HepG2 (cell line): Measurements from ENCODE around the gene CAMK1D. TPM values are rescaled to one million over a fixed set of nuclear protein-coding genes. Genes with fewer than 3 reads are reported as not detected.

Source experiments
- ATAC-seq: fragments of 200-7000 bp; cut with Tn5 transposase; 3 replicates; pipeline ENCODE4 v1.9.1; 2020; ENCODE audit warnings: mild to moderate bottlenecking, moderate library complexity
- BruUV-seq: library from RNA; stranded (reverse); fragments of 400-500 nt; replicated peaks from 2 replicates; lab custom pipeline; 2021; lab: Mats Ljungman, UMichigan
- CTCF ChIA-PET: fragments of 300-600 bp; formaldehyde crosslinking; extraction: SDS; loops from one replicate; lab custom pipeline; 2021; ENCODE audit warnings: low total read pairs, inconsistent platforms, low intra/inter-chr PET ratio; lab: Yijun Ruan, JAX
- POLR2A ChIA-PET: fragments of 350-600 bp; sonication (Branson Sonifier 250); formaldehyde crosslinking; loops from one replicate; lab custom pipeline; 2020; ENCODE audit warnings: antibody characterized with exemption, inconsistent platforms; lab: Yijun Ruan, JAX
- DNase-seq: peaks from one replicate; pipeline ENCODE4 v3.0.0-alpha.2; 2015; ENCODE audit warnings: low spot score
- FAIRE-seq: peaks from 3 replicates; lab custom pipeline; 2011; peaks lifted over from hg19 to GRCh38; lab: Jason Lieb, UNC
- H2AFZ ChIP-seq: one replicate; pipeline ENCODE4 v1.6.1; 2011; ENCODE audit warnings: low read length, inconsistent platforms
- H3K27ac ChIP-seq: fragments of 300-600 bp; 3 replicates; pipeline ENCODE4 v1.8.0; 2011; ENCODE audit warnings: mixed run types, mild to moderate bottlenecking, mixed read lengths, low read length, inconsistent platforms; ENCODE audit not compliant: insufficient read depth; ENCODE audit errors: extremely low read length
- H3K27me3 ChIP-seq, 2 experiments: fragments of 200-600 bp in 1 of 2; 2 replicates in 1 of 2; 3 replicates in 1 of 2; pipeline versions ENCODE4 v1.6.0 to v1.8.0; 2011; ENCODE audit warnings: low read length in 2 of 2, mild to moderate bottlenecking in 2 of 2, moderate library complexity in 2 of 2, inconsistent platforms in 1 of 2; ENCODE audit not compliant: insufficient read depth in 2 of 2, control insufficient read depth in 1 of 2
- H3K36me3 ChIP-seq, 2 experiments: fragments of 200-600 bp in 1 of 2; replicated peaks in 1 of 2; 2 replicates in 1 of 2; 3 replicates in 1 of 2; pipeline versions ENCODE4 v1.5.1 to v1.8.0; 2011; ENCODE audit warnings: low read length in 2 of 2, inconsistent platforms in 1 of 2; ENCODE audit not compliant: insufficient read depth in 2 of 2, control insufficient read depth in 1 of 2
- H3K4me1 ChIP-seq: 2 replicates; pipeline ENCODE4 v1.5.1; 2012; ENCODE audit warnings: low read length, inconsistent platforms; ENCODE audit not compliant: insufficient read depth
- H3K4me2 ChIP-seq: 2 replicates; pipeline ENCODE4 v1.6.0; 2011; ENCODE audit warnings: low read depth, low read length, inconsistent platforms
- H3K4me3 ChIP-seq, 3 experiments: fragments of 200-600 bp in 1 of 3; sonication (generic), shearing (Covaris generic) in 1 of 3; replicated peaks in 1 of 3; 2 replicates each; pipeline ENCODE4 v1.5.1; 2011 to 2016; ENCODE audit warnings: low read length in 3 of 3, inconsistent platforms in 2 of 3, low read depth in 2 of 3, mild to moderate bottlenecking in 2 of 3, control low read depth in 1 of 3, mixed read lengths in 1 of 3; ENCODE audit not compliant: insufficient read depth in 1 of 3
- H3K79me2 ChIP-seq: one replicate; pipeline ENCODE4 v1.6.1; 2011; ENCODE audit warnings: low read length, inconsistent platforms; ENCODE audit not compliant: insufficient read depth
- H3K9ac ChIP-seq: 2 replicates; pipeline ENCODE4 v1.6.0; 2011; ENCODE audit warnings: mild to moderate bottlenecking, low read depth, low read length, inconsistent platforms; ENCODE audit not compliant: insufficient read depth
- H3K9me3 ChIP-seq: 2 replicates; pipeline ENCODE4 v1.5.1; 2012; ENCODE audit warnings: mild to moderate bottlenecking, low read length
- H4K20me1 ChIP-seq: 2 replicates; pipeline ENCODE4 v1.6.0; 2011; ENCODE audit warnings: inconsistent platforms, mild to moderate bottlenecking, low read length, moderate library complexity; ENCODE audit not compliant: insufficient read depth
- HNF4A ChIP-seq: sonication (generic); formaldehyde crosslinking; IDR thresholded peaks from 2 replicates; pipeline ENCODE4 v1.4.0; 2020; ENCODE audit warnings: missing genetic modification reagents
- IRX3 ChIP-seq: sonication (generic); formaldehyde crosslinking; IDR thresholded peaks from 2 replicates; pipeline ENCODE4 v1.8.1; 2023; ENCODE audit warnings: mild to moderate bottlenecking, low read depth, missing genetic modification reagents, borderline replicate concordance
- MIER2 ChIP-seq: IDR thresholded peaks from 2 replicates; pipeline ENCODE4 v1.6.1; 2016; ENCODE audit warnings: missing biosample characterization, missing genetic modification reagents
- NCOA1 ChIP-seq: sonication (generic); formaldehyde crosslinking; IDR thresholded peaks from 2 replicates; pipeline ENCODE4 v1.9.0; 2021; ENCODE audit warnings: missing genetic modification reagents
- RBM39 ChIP-seq: fragments of 200-400 bp; formaldehyde crosslinking; IDR thresholded peaks from one replicate; pipeline ENCODE4 v1.6.1; 2018; ENCODE audit warnings: antibody characterized with exemption, mild to moderate bottlenecking, low read depth, low read length; ENCODE audit not compliant: poor library complexity, severe bottlenecking
- RCOR2 ChIP-seq: IDR thresholded peaks from 2 replicates; pipeline ENCODE4 v1.6.1; 2016; ENCODE audit warnings: missing biosample characterization, missing genetic modification reagents
- SALL2 ChIP-seq: sonication (generic); formaldehyde crosslinking; IDR thresholded peaks from 2 replicates; pipeline ENCODE4 v1.8.1; 2023; ENCODE audit warnings: mild to moderate bottlenecking, missing genetic modification reagents, inconsistent platforms
- SMAD1 ChIP-seq: sonication (generic); formaldehyde crosslinking; IDR thresholded peaks from 2 replicates; pipeline ENCODE4 v1.4.0; 2020; ENCODE audit warnings: missing genetic modification reagents, low read depth, mild to moderate bottlenecking, borderline replicate concordance
- SRSF1 ChIP-seq: fragments of 200-400 bp; formaldehyde crosslinking; optimal IDR thresholded peaks from 2 replicates; pipeline ENCODE3; 2017; ENCODE audit warnings: mild to moderate bottlenecking, low read depth, low read length, moderate library complexity
- TBP ChIP-seq: sonication (generic); formaldehyde crosslinking; IDR thresholded peaks from 2 replicates; pipeline ENCODE4 v1.5.0; 2020; ENCODE audit warnings: missing genetic modification reagents
- ZKSCAN1 ChIP-seq: fragments of 150-350 bp; IDR thresholded peaks from 2 replicates; pipeline ENCODE4 v1.6.1; 2014; ENCODE audit warnings: low read length
- ZKSCAN5 ChIP-seq: sonication (generic); formaldehyde crosslinking; IDR thresholded peaks from 2 replicates; pipeline ENCODE4 v1.5.1; 2020; ENCODE audit warnings: mild to moderate bottlenecking, missing genetic modification reagents
- ZNF34 ChIP-seq: sonication (generic); formaldehyde crosslinking; IDR thresholded peaks from 2 replicates; pipeline ENCODE4 v1.4.0; 2020; ENCODE audit warnings: mild to moderate bottlenecking, missing genetic modification reagents, borderline replicate concordance
- ZNF570 ChIP-seq: sonication (generic); formaldehyde crosslinking; IDR thresholded peaks from 2 replicates; pipeline ENCODE4 v1.4.0; 2020; ENCODE audit warnings: mild to moderate bottlenecking, missing genetic modification reagents, borderline replicate concordance
- ZNF816 ChIP-seq: sonication (generic); formaldehyde crosslinking; IDR thresholded peaks from 2 replicates; pipeline ENCODE4 v1.8.0; 2022; ENCODE audit warnings: missing genetic modification reagents, mild to moderate bottlenecking, borderline replicate concordance
- ZSCAN31 ChIP-seq: sonication (generic); formaldehyde crosslinking; IDR thresholded peaks from 2 replicates; pipeline ENCODE4 v1.5.0; 2020; ENCODE audit warnings: low read depth, mild to moderate bottlenecking, missing genetic modification reagents
- WGBS: methylation state at CpG from one replicate; pipeline ENCODE4 v1.1.6; 2017; ENCODE audit warnings: low lambda C conversion rate; 5-methylcytosine and 5-hydroxymethylcytosine counted together
- in situ Hi-C: cut with HindIII; loops from 2 replicates; pipeline ENCODE4 v1.10.0; 2017; ENCODE audit warnings: low pct_unique_long_range_greater_than_20kb; ENCODE audit not compliant: extremely low pct_ligation_motif_present
- intact Hi-C: fragments of 100-400 bp; cut with micrococcal nuclease; formaldehyde crosslinking; loops from one replicate; pipeline ENCODE4 v1.10.0; 2022; ENCODE audit not compliant: unreplicated experiment
- polyA plus RNA-seq, 8 experiments: library from polyadenylated mRNA; depleted of rRNA in 3 of 8; stranded (reverse) in 7 of 8; unstranded in 1 of 8; fragments of >200 nt; fragmentation: Illumina TruSeq in 4 of 8; extraction: Trizol in 4 of 8; gene quantifications; 2 replicates each; pipeline versions ENCODE4 v1.2.1 to v1.2.3, GENCODE V29; 2011 to 2016; ENCODE audit warnings: low read depth in 4 of 8, missing spikeins in 1 of 8, mixed read lengths in 1 of 8; ENCODE audit not compliant: insufficient read depth in 1 of 8
- total RNA-seq, 5 experiments: library from RNA; depleted of rRNA; stranded (reverse); fragments of >200 nt; fragmentation: Illumina TruSeq; extraction: Trizol; gene quantifications; 2 replicates each; pipeline ENCODE4 v1.2.3, GENCODE V29; 2016; ENCODE audit warnings: low read depth in 1 of 5

Gene CAMK1D
- total and polyA plus RNA-seq, 2 of the 13 experiments (the other 11 are each of a cell fraction or from before 2014, with no cell fraction given), result under 0.01 TPM; not detected in 1

DNA sequence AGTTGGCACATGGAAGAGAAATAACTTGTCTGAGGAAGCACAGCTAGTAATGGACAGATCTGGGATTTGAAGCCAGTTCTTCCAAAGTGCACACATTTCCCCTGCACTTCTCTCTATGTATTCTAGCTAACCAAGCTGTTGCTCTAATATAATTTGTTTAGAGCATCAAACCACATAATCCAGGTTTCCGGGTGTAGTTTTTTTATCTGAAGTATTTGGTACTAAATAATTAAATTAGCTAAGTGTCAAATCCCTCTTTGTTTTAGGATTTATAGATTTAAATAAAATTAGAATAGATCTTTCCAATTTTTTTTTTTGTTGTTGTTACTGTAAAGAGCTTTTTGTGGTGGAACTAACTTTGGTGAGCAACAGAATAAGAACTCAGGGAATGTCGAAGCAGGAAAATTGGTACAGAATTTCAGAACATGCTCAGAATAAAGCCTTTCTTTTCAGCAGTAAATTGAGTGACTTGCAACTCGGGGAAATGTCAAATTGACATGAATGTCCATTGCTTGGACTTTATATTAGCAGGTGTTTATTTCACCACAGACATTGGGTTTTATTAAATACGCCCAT is 33.7 kb downstream of the CAMK1D start:
- BruUV-seq, result no TSS peak
- no peak for DNase-seq
- POLR2A ChIA-PET, result no interaction called here

DNA sequence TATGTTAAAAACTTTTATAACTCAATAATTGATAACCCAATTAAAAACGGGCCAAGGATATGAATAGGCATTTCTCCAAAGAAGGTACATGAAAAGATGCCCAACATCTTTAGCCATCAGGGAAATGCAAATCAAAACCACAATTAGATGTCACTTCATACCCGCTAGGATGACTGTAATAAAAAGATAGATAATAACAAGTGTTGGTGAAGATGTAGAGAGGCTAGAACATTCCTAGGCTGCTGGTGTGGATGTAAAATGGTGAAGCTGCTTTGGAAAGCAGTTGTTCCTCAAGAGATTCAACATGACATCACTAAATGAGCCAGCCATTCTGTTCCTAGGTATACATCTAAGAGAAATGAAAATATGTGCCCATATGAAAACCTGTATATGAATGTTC is 35.6 kb downstream of the CAMK1D start:
- Histone ChIP-seq H4K20me1 (no peaks in the 10 kb centered on the region), H3K36me3 (no peaks in the 10 kb centered on the region), H3K4me1 (no peaks in the 10 kb centered on the region), H3K9me3 (no peaks in the 10 kb centered on the region), H3K4me3 (no peak overlapping the region), H3K27ac (no peak overlapping the region), H3K79me2 (no peaks in the 10 kb centered on the region), H3K9ac (no peak overlapping the region), H2AFZ (no peak overlapping the region), H3K4me2 (no peak overlapping the region)
- intact Hi-C loops (no loop called here), in situ Hi-C loops (no loop called here)
- ChIA-PET POLR2A (no interaction called here), CTCF (no interaction called here)
- DNase-seq (no peak), ATAC-seq (no peak), FAIRE-seq (no peak)
- WGBS, result 0% methylated on average over 2 of the region's 2 CpGs
- no TSS peak for BruUV-seq
- TF ChIP-seq ZSCAN31 (no peak), ZNF816 (CRISPR knock-in tag) (no peak), ZNF34 (CRISPR knock-in tag) (no peak), ZKSCAN1 (no peak), NCOA1 (CRISPR knock-in tag) (no peak), MIER2 (CRISPR knock-in tag) (no peak)
- TF ChIP-seq, all 625 proteins: peak for 0
- peaks cover 0 to 16% of the 10 kb centered on the region in 2 experiments; a peak in 2 of 5 replicates for H3K27me3 ChIP-seq

More for the DNA sequence above, 33.7 kb downstream of the CAMK1D start:
- intact Hi-C loops, result no loop called here
- H3K4me2 ChIP-seq, result no peak overlapping the region
- H3K79me2 ChIP-seq, result no peaks in the 10 kb centered on the region
- no peaks in the 10 kb centered on the region for H3K36me3 ChIP-seq
- no peak for TF ChIP-seq TBP (CRISPR knock-in tag)
- no peak for TF ChIP-seq HNF4A (CRISPR knock-in tag)
- TF ChIP-seq RCOR2, result no peak
- TF ChIP-seq RBM39, result no peak
- no peak for TF ChIP-seq ZNF570 (CRISPR knock-in tag)
- TF ChIP-seq SMAD1 (CRISPR knock-in tag), result no peak
- no peak for TF ChIP-seq SRSF1
- TF ChIP-seq ZKSCAN5, result no peak
- TF ChIP-seq SALL2 (CRISPR knock-in tag), result no peak
- TF ChIP-seq IRX3, result no peak
- TF ChIP-seq, all 625 proteins: peak for 0
- Histone ChIP-seq H3K27ac (no peak overlapping the region), H2AFZ (no peak overlapping the region), H3K4me1 (no peaks in the 10 kb centered on the region), H3K9ac (no peak overlapping the region), H3K9me3 (no peaks in the 10 kb centered on the region), H4K20me1 (no peaks in the 10 kb centered on the region), H3K27me3 (peaks cover 0 to 3% of the 10 kb centered on the region in 2 experiments; a peak in 2 of 5 replicates), H3K4me3 (no peak overlapping the region)
- FAIRE-seq (no peak), ATAC-seq (no peak)
- WGBS, result 32% methylated on average over 4 of the region's 4 CpGs
- in situ Hi-C loops, result no loop called here
- CTCF ChIA-PET, result no interaction called here
